Lower leg skin (tissue), 4 donors: ENCODE data around the gene GH1. TPM values are rescaled to one million over a fixed set of nuclear protein-coding genes. Genes with fewer than 3 reads are reported as not detected.

ENCODE experiments used
- DNase-seq, 2 donors: peaks; one replicate each; pipeline ENCODE4 v3.0.0-alpha.2; 2019; ENCODE audit warnings: low spot score in 2 of 2
- H3K4me3 ChIP-seq: fragments of 200-600 bp; sonication (generic); 2 replicates; pipeline ENCODE4 v1.5.1; 2017; ENCODE audit warnings: mild to moderate bottlenecking, low read depth; ENCODE audit not compliant: poor library complexity, severe bottlenecking
- POLR2A ChIP-seq, 2 donors: fragments of 450-650 bp; IDR thresholded peaks; one replicate each; pipeline ENCODE4 v1.6.1; 2016 to 2017; ENCODE audit warnings: antibody characterized with exemption in 2 of 2, mild to moderate bottlenecking in 1 of 2, moderate library complexity in 1 of 2
- WGBS, 2 donors: methylation state at CpG; one replicate each; pipeline ENCODE4 v1.1.5; 2018; 5-methylcytosine and 5-hydroxymethylcytosine counted together
- intact Hi-C: fragments of 100-400 bp; cut with DNase I; formaldehyde crosslinking; loops from one replicate; pipeline ENCODE4 v1.15.0; 2023; ENCODE audit warnings: low total_unique reads
- total RNA-seq, 4 donors: library from RNA; depleted of rRNA; stranded (reverse); fragments of >200 nt; gene quantifications; one replicate each; pipeline ENCODE4 v1.1.0, GENCODE V29; 2016
- TF ChIP-seq, protein P1 (sequence below), 3 donors: fragments of 450-650 bp; IDR thresholded peaks; one replicate each; pipeline ENCODE4 v1.5.1; 2016; ENCODE audit warnings: antibody characterized with exemption in 3 of 3, mild to moderate bottlenecking in 3 of 3, moderate library complexity in 2 of 3

GH1 gene
- total RNA-seq, 4 donors from 2014 or later: not detected

DNA sequence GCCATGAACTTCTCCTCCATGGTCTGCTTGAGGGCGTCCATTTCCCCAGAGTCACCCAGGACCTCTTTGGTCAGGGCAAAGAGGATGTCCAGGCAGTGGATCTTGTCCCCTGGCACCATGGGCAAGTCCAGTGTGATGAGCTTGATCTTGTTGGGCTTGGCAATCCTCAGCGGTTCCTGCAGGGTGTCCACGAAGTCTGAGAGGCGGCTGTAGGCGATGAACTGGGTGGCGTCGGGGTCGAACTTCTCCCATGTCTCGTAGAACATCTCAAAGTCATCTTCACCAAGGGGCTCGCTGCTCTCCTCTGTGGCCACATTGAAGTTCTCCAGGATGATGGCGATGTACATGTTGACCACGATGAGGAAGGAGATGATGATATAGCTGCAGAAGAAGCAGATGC, 22.5 kb upstream of the GH1 start:
- intact Hi-C loops: no loop called here
- 96% methylated on average over 11 to 12 of the region's 12 CpGs for WGBS, 2 donors
- H3K4me3 ChIP-seq: no peak overlapping the region
- no peak for DNase-seq
- TF ChIP-seq, protein P1, sequence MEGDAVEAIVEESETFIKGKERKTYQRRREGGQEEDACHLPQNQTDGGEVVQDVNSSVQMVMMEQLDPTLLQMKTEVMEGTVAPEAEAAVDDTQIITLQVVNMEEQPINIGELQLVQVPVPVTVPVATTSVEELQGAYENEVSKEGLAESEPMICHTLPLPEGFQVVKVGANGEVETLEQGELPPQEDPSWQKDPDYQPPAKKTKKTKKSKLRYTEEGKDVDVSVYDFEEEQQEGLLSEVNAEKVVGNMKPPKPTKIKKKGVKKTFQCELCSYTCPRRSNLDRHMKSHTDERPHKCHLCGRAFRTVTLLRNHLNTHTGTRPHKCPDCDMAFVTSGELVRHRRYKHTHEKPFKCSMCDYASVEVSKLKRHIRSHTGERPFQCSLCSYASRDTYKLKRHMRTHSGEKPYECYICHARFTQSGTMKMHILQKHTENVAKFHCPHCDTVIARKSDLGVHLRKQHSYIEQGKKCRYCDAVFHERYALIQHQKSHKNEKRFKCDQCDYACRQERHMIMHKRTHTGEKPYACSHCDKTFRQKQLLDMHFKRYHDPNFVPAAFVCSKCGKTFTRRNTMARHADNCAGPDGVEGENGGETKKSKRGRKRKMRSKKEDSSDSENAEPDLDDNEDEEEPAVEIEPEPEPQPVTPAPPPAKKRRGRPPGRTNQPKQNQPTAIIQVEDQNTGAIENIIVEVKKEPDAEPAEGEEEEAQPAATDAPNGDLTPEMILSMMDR (IDR thresholded peaks at IDR 0.05): no peak
- no peak for TF ChIP-seq POLR2A (IDR thresholded peaks at IDR 0.05)

DNA sequence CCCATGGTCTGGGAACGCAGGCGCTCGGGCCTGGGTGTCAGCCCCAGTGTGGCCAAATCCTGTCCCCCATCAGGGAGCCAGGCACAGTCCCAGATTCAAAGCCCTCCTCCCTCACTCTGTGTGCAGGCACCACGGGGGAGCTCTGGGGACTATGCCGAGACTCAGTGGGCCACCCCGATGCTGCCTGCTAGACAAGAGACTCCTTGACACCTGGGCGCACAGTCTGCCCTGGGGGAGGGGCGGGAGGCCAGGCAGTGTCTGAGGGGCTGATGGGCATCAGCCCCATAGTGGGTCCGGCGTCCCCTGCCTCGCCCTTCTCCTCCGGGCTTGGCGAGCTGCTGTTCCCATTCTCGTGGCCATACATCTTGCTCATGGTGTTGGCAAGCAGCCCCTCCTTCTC, 21.9 kb upstream of the GH1 start:
- DNase-seq: no peak
- intact Hi-C loops: no loop called here
- 93 to 95% methylated on average over 10 to 12 of the region's 14 CpGs for WGBS, 2 donors
- H3K4me3 ChIP-seq: no peak overlapping the region
- TF ChIP-seq POLR2A (IDR thresholded peaks at IDR 0.05): no peak
- TF ChIP-seq, protein P1 (IDR thresholded peaks at IDR 0.05): no peak

DNA sequence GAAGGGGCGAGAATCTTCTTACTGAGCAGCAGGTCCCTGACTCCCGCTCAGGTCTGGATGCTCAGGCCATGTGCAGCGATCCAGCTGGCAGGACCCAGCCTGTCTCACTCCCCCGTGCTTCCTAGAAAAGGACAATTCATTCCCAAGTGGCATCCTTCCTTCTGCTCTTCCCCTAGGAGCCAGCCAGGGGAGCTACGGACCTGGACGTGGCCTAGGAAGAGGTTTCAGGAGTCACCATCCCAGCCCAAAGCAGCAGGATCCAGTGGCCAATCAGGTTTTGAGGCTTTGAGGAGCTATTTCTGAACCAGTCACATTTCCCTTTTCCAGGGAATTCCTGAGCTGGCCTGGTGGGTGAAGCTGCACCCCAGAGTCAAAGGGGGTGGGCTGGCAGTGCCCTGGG, 21.2 kb upstream of the GH1 start:
- no peak overlapping the region for H3K4me3 ChIP-seq
- intact Hi-C loops: no loop called here
- 80 to 86% methylated on average over 6 of the region's 6 CpGs for WGBS, 2 donors
- DNase-seq: no peak
- no peak for TF ChIP-seq POLR2A (IDR thresholded peaks at IDR 0.05)
- TF ChIP-seq, protein P1 (IDR thresholded peaks at IDR 0.05): no peak

DNA sequence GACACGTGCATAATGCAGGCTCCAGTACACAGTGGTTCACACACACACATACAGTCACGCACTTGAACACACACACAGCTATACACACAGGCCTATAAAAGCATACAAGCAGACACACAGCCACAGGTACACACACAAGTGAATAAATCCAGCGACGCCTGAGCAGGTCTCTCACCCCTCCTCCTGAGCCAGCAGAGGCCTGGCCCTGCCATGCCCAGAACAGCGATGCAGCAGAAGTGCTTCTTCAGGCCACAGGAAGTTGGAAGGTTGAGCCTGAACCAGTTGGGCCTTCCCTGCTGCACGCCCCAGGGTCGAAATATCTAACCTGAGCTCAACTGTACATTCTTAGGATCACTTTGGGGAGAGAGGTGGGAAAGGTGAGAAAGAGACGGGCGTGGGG, 20.8 kb upstream of the GH1 start:
- H3K4me3 ChIP-seq: no peak overlapping the region
- intact Hi-C loops: no loop called here
- 87 to 93% methylated on average over 9 of the region's 9 CpGs for WGBS, 2 donors
- DNase-seq: no peak
- TF ChIP-seq, protein P1 (IDR thresholded peaks at IDR 0.05): no peak
- no peak for TF ChIP-seq POLR2A (IDR thresholded peaks at IDR 0.05)

DNA sequence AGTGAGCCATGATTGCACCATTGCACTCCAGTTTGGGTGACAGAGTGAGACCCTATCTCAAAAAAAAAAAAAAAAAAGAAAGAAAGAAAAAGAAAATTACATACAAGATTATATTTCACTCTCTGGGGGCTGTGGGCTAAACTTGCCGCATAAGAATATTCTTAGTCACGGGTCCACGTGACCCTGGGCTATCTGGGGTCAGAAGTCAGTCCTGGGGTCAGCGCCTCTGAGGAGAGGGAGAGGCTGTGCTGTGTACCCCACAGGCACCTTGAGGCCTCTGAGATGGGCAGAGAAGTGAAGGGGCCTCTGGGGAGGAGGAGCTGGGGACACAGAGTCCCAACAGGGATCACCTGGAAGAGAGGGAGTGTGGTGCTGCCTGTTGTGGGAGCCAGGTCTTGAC, 19.3 kb upstream of the GH1 start:
- H3K4me3 ChIP-seq: no peak overlapping the region
- no peak for DNase-seq
- 92 to 97% methylated on average over 4 of the region's 4 CpGs for WGBS, 2 donors
- TF ChIP-seq, protein P1 (IDR thresholded peaks at IDR 0.05): no peak
- no peak for TF ChIP-seq POLR2A (IDR thresholded peaks at IDR 0.05)
- intact Hi-C loops: no loop called here

DNA sequence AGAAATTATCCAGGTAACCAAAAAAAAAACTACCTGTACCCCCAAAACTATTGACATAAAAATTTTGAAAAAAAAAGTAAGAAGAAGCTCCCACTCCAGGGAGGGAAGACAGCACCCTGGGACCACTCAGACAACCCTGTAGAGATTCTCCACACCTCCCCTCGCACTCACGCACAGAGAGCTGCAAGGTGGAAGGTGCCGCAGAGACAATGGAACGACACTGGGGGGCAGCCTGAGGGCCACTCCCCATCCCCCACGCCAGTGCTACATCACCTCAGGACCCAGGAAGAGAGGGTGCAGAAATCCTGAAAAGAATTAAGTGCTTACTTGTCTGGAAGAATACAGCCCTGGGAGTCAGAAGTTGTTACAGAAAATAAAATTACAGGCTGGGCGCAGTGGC, 18.7 kb upstream of the GH1 start:
- no peak for TF ChIP-seq POLR2A (IDR thresholded peaks at IDR 0.05)
- TF ChIP-seq, protein P1 (IDR thresholded peaks at IDR 0.05): no peak
- H3K4me3 ChIP-seq: no peak overlapping the region
- 90 to 92% methylated on average over 6 of the region's 6 CpGs for WGBS, 2 donors
- DNase-seq: no peak
- intact Hi-C loops: no loop called here
